Omental fat pad (tissue), 4 donors: Measurements from ENCODE around the gene COL1A1. TPM values are rescaled to one million over a fixed set of nuclear protein-coding genes. Genes with fewer than 3 reads are reported as not detected.
A peak's percentile ranks its signal among the peaks of the same experiment; 100 is the strongest.

Source experiments
- ATAC-seq: fragments of 150-250 bp; one replicate; pipeline ENCODE4 v1.9.1; 2016; ENCODE audit warnings: mild to moderate bottlenecking, moderate library complexity; ENCODE audit not compliant: low FRiP score
- DNase-seq: peaks from one replicate; pipeline ENCODE4 v3.0.0-alpha.2; 2019; ENCODE audit warnings: low spot score
- total RNA-seq, 4 donors: library from RNA; depleted of rRNA; stranded (reverse); fragments of >200 nt; gene quantifications; one replicate each; pipeline ENCODE4 v1.1.0, GENCODE V29; 2016
- TF ChIP-seq, protein P1 (sequence below), 3 donors: fragments of 450-650 bp; IDR thresholded peaks; one replicate each; pipeline ENCODE4 v1.5.1; 2016 to 2017; ENCODE audit warnings: antibody characterized with exemption in 3 of 3, mild to moderate bottlenecking in 3 of 3, moderate library complexity in 2 of 3

Gene COL1A1
- 10 to 100 TPM; 21.2 to 57.9 (median 43.6) TPM for total RNA-seq

DNA sequence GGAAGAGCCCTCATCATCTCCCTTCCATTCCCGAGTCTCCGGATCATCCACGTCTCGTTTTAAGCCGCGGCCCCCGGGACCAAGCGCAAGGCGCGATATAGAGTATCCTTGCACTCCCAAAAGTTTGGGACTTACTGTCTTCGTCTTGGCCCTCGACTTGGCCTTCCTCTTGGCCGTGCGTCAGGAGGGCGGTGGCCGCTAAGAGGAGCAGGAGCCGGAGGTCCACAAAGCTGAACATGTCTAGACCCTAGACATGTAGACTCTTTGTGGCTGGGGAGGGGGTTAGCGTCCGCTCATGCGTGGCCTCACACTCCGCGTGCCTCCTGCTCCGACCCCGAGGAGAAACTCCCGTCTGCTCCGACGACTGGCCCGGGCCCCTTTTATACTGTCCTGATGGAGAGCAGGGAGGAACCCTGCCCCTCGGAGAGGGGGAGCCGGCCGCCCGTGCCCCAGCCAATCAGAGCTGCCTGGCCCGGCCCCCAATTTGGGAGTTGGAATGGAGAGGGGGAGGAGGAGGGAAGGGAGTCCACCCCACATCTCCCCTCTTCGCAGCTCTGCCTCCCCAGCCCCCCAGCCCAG is at the start of gene COL1A1:
Gene COL1A1 (minus strand): TSS at position 356 of the 579 bp plus-strand sequence. CDS start 118 bp downstream, at position 238.
- DNase-seq, result no peak
- peak; percentile 17 for ATAC-seq
- TF ChIP-seq, protein P1, sequence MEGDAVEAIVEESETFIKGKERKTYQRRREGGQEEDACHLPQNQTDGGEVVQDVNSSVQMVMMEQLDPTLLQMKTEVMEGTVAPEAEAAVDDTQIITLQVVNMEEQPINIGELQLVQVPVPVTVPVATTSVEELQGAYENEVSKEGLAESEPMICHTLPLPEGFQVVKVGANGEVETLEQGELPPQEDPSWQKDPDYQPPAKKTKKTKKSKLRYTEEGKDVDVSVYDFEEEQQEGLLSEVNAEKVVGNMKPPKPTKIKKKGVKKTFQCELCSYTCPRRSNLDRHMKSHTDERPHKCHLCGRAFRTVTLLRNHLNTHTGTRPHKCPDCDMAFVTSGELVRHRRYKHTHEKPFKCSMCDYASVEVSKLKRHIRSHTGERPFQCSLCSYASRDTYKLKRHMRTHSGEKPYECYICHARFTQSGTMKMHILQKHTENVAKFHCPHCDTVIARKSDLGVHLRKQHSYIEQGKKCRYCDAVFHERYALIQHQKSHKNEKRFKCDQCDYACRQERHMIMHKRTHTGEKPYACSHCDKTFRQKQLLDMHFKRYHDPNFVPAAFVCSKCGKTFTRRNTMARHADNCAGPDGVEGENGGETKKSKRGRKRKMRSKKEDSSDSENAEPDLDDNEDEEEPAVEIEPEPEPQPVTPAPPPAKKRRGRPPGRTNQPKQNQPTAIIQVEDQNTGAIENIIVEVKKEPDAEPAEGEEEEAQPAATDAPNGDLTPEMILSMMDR (IDR thresholded peaks at IDR 0.05), result no peak

DNA sequence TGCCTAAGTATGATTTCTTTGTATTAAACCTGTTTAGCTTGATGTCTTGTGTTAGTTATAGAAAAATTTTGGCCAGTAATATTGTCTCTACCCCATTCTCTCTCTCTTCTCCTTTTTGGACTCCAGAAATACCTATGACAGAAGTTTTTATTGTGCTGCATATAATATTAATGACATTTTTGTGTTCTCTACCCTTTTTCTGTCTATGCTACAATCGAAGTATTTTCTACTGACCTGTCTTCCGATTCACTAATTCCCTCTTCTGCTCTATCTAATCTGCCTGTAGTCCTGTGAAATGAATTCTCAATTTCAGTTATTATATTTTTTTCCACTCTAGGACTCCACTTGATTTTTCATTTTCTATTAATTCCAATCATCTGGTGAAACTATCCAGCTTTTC is 46.8 kb upstream of the COL1A1 start:
- no peak for DNase-seq
- TF ChIP-seq, protein P1 (IDR thresholded peaks at IDR 0.05), result no peak
- no peak for ATAC-seq

DNA sequence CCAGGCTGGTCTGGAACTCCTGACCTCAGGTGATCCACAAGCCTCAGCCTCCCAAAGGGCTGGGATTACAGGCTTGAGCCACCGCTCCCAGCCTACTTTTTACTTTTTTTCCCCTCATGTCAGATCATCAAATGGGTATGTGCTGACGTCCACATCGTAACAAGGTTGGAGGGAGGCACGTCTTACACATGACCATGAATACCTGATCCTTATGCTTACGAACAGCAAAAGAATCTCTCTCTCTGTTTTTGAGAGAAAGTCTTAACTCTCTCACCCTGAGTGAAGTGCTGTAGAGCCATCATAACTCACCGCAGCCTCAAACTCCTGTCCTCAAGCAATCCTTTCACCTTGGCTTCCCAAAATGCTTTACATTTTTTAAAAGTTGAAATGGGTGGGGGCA is 43.3 kb upstream of the COL1A1 start:
- no peak for ATAC-seq
- TF ChIP-seq, protein P1 (IDR thresholded peaks at IDR 0.05), result no peak
- DNase-seq, result no peak

DNA sequence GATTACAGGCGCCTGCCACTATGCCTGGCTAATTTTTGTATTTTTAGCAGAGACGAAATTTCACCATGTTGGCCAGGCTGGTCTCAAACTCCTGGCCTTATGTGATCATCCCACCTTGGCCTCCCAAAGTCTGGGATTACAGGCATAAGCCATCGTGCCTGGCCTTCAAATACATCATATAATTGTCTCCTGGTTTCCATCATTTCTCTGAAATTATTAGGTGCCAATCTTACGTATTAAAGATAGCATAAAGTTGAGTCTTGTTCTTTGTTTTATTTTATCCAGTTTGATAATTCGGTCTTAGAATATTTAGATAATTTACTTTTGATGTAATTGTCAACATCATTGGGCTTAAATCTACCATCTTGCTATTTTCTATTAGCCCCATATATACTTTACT is 40.0 kb upstream of the COL1A1 start:
- ATAC-seq (no peak), DNase-seq (no peak)
- TF ChIP-seq, protein P1 (IDR thresholded peaks at IDR 0.05), result no peak

DNA sequence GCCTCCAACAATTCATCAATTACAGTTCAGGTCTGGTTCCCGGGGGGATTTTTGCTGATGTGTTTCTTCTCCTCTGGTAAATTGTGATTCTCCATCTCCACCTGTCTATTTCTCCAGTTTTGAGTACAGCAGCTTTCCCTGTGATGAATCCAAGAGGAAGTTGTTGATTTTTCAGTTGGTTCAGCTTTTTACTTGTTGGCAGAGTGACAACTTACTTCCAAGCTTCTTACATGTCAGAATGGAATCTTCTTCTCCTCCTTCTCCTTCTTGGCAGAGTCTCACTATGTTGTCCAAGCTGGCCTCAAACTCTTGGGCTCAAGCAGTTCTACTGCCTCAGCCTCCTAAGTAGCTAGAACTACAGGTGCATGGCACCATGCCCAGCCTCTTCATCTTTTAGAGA is 39.4 kb upstream of the COL1A1 start:
- TF ChIP-seq, protein P1 (IDR thresholded peaks at IDR 0.05), result no peak
- DNase-seq (no peak), ATAC-seq (no peak)

DNA sequence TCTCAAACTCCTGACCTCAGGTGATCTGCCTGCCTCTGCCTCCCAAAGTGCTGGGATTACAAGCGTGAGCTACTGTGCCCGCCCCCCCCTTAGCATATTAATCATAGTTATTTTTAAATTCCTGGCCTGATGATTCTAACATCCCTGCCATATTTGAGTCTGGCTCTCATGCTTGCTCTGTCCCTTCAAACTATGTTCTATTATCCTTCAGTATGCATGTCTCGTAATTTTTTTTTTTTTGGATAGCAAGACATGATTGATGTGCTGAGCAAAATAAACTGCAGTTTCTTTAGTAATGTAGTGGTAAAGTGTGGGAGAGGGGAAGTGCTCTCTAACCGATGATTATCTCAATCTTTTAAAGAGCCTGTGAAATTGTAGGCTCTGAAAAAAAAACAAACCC is 38.5 kb upstream of the COL1A1 start:
- ATAC-seq (no peak), DNase-seq (no peak)
- TF ChIP-seq, protein P1 (IDR thresholded peaks at IDR 0.05), result no peak

DNA sequence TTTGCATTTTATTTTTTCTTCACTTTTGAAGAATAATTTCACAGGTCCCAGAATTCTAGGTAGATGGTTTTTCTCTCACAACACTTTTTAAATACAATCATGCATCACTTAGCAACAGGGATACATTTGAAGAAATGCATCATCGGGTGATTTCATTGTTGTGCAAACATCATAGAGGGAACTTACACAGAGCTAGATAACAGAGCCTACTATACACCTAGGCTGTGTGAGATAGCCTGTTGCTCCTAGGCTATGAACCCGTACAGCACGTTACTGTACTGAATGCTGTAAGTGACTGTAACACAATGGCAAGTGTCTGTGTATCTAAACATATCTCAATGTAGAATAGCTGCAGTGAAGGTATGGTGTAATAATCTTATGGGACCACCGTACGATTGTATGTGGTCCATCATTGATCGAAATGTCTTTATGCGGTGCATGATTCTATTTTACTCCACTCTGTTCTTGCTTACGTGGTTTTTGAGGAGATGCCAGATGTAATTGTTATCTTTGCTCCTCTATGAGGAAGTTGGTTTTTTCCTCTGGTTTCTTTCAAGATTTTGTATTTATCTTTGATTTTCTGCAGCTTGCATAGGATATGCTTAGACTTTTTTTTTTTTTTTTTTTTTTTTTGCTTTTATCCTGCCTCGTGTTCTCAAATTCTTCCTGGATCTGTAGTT is 37.3 kb upstream of the COL1A1 start:
- DNase-seq, result no peak
- peak; percentile 54 for ATAC-seq

More for the DNA sequence above, 37.3 kb upstream of the COL1A1 start:
- TF ChIP-seq, protein P1 (IDR thresholded peaks at IDR 0.05), result no peak
